Hepatocyte (in vitro differentiated cells): ENCODE measurements around the gene DHX9. TPM values are rescaled to one million over a fixed set of nuclear protein-coding genes. Genes with fewer than 3 reads are reported as not detected.

Experiments used
- DNase-seq: peaks from one replicate; pipeline ENCODE4 v3.0.0-alpha.2; 2016; ENCODE audit warnings: low spot score
- H2AFZ ChIP-seq: fragments of 200-600 bp; sonication (generic); 2 replicates; pipeline ENCODE4 v1.6.0; 2016; ENCODE audit warnings: antibody characterized with exemption, mild to moderate bottlenecking
- H3K27ac ChIP-seq: fragments of 200-600 bp; sonication (generic); 2 replicates; pipeline ENCODE4 v1.5.1; 2016; ENCODE audit warnings: mild to moderate bottlenecking
- H3K27me3 ChIP-seq: fragments of 200-600 bp; sonication (generic); 2 replicates; pipeline ENCODE4 v1.6.1; 2016
- H3K36me3 ChIP-seq: fragments of 200-600 bp; sonication (generic); replicated peaks from 2 replicates; pipeline ENCODE4 v1.5.1; 2016; ENCODE audit warnings: low read depth; ENCODE audit not compliant: insufficient read depth
- H3K4me1 ChIP-seq: fragments of 200-600 bp; sonication (generic); 2 replicates; pipeline ENCODE4 v1.5.1; 2016; ENCODE audit warnings: mild to moderate bottlenecking, moderate library complexity; ENCODE audit not compliant: insufficient read depth
- H3K4me2 ChIP-seq: fragments of 200-600 bp; sonication (generic); 2 replicates; pipeline ENCODE4 v1.6.0; 2016
- H3K4me3 ChIP-seq: fragments of 200-600 bp; sonication (generic); 2 replicates; pipeline ENCODE4 v1.5.1; 2016; ENCODE audit warnings: mild to moderate bottlenecking
- H3K79me2 ChIP-seq: fragments of 200-600 bp; sonication (generic); 2 replicates; pipeline ENCODE4 v1.6.0; 2017; ENCODE audit warnings: mild to moderate bottlenecking
- H3K9me2 ChIP-seq: fragments of 200-600 bp; sonication (generic); replicated peaks from 2 replicates; pipeline ENCODE4 v1.6.0; 2017; ENCODE audit warnings: mild to moderate bottlenecking; ENCODE audit not compliant: insufficient read depth
- H3K9me3 ChIP-seq: fragments of 200-600 bp; sonication (generic); 2 replicates; pipeline ENCODE4 v1.5.1; 2016; ENCODE audit warnings: low read depth, mild to moderate bottlenecking
- H4K20me1 ChIP-seq: fragments of 200-600 bp; sonication (generic); 2 replicates; pipeline ENCODE4 v1.6.0; 2016; ENCODE audit warnings: mild to moderate bottlenecking; ENCODE audit not compliant: insufficient read depth, poor library complexity, severe bottlenecking
- EZH2 ChIP-seq: fragments of 200-600 bp; sonication (generic); IDR thresholded peaks from 2 replicates; pipeline ENCODE4 v1.6.1; 2016; ENCODE audit warnings: antibody characterized with exemption, mild to moderate bottlenecking, borderline replicate concordance
- EZH2phosphoT487 ChIP-seq: fragments of 200-600 bp; sonication (generic); IDR thresholded peaks from one replicate; pipeline ENCODE4 v1.6.1; 2018; ENCODE audit warnings: antibody characterized with exemption, mild to moderate bottlenecking, low read depth, moderate library complexity; ENCODE audit not compliant: unreplicated experiment, severe bottlenecking
- WGBS: methylation state at CpG from one replicate; pipeline ENCODE4 v1.1.6; 2016; ENCODE audit warnings: low lambda C conversion rate; ENCODE audit errors: missing lambda C conversion rate; 5-methylcytosine and 5-hydroxymethylcytosine counted together
- polyA plus RNA-seq: library from polyadenylated mRNA; unstranded; fragments of >200 nt; fragmentation: Nextera tagmentation; extraction: Ambion mirVana; gene quantifications from 2 replicates; pipeline ENCODE4 v1.2.1, GENCODE V29; 2016
- total RNA-seq: library from RNA; depleted of rRNA; stranded (reverse); fragments of >200 nt; gene quantifications from 2 replicates; pipeline ENCODE4 v1.2.3, GENCODE V29; 2014
- TF ChIP-seq, protein P1 (sequence below): fragments of 200-600 bp; sonication (generic); IDR thresholded peaks from 2 replicates; pipeline ENCODE4 v1.5.1; 2016; ENCODE audit warnings: antibody characterized with exemption, mild to moderate bottlenecking; ENCODE audit not compliant: poor library complexity

DHX9 gene
- total and polyA plus RNA-seq, 2 experiments from 2014 or later = 70.7 to 114 TPM

DNA sequence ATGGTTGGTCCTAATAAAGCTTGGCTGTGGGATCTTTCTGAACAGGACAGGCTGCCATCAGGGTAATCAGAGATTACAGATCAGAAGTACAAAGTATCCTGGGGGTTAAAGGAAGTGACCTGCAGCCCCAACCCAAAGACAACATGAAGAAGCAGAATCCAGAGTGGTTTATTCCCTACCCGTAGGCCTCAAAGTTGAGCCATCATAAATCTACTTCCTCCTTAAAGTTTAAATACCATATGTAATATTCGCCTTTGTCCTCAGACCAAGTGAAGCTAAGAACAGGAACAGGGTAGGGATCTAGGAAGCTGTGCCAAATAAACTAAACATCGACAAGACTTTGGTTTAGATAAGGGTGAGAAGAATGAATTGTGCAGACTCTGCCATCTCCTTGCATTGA is 15.9 kb upstream of the DHX9 start:
- Histone ChIP-seq H3K79me2 (no peaks in the 10 kb centered on the region), H4K20me1 (no peaks in the 10 kb centered on the region), H3K36me3 (no peaks in the 10 kb centered on the region), H3K9me3 (no peaks in the 10 kb centered on the region), H3K9me2 (no peaks in the 10 kb centered on the region), H3K4me1 (no peaks in the 10 kb centered on the region), H3K27me3 (no peaks in the 10 kb centered on the region), H3K27ac (no peak overlapping the region), H3K4me2 (no peak overlapping the region), H2AFZ (no peak overlapping the region), H3K4me3 (no peak overlapping the region)
- TF ChIP-seq, protein P1, sequence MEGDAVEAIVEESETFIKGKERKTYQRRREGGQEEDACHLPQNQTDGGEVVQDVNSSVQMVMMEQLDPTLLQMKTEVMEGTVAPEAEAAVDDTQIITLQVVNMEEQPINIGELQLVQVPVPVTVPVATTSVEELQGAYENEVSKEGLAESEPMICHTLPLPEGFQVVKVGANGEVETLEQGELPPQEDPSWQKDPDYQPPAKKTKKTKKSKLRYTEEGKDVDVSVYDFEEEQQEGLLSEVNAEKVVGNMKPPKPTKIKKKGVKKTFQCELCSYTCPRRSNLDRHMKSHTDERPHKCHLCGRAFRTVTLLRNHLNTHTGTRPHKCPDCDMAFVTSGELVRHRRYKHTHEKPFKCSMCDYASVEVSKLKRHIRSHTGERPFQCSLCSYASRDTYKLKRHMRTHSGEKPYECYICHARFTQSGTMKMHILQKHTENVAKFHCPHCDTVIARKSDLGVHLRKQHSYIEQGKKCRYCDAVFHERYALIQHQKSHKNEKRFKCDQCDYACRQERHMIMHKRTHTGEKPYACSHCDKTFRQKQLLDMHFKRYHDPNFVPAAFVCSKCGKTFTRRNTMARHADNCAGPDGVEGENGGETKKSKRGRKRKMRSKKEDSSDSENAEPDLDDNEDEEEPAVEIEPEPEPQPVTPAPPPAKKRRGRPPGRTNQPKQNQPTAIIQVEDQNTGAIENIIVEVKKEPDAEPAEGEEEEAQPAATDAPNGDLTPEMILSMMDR = no peak
- TF ChIP-seq EZH2 (no peak), EZH2phosphoT487 (no peak)
- DNase-seq = no peak
- 92% methylated on average over 3 of the region's 3 CpGs for WGBS

DNA sequence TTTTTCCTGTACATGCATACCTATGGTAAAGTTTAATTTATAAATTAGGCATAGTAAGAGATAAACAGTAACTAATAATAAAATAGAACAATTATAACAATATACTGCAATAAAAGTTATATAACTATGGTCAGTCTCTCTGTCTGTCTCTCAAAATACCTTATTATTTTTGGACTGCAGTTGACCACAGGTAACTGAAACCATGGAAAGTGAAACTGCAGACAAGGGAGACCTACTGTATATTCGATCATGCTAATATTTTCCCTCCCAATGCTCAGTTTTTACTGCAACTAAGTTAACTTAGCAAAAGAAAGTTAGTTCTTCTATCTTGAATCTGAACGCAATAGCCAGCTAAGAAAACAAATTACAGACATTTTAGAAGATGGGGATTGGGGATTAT is 12.3 kb upstream of the DHX9 start:
- no peaks in the 10 kb centered on the region for H3K9me2 ChIP-seq

DNA sequence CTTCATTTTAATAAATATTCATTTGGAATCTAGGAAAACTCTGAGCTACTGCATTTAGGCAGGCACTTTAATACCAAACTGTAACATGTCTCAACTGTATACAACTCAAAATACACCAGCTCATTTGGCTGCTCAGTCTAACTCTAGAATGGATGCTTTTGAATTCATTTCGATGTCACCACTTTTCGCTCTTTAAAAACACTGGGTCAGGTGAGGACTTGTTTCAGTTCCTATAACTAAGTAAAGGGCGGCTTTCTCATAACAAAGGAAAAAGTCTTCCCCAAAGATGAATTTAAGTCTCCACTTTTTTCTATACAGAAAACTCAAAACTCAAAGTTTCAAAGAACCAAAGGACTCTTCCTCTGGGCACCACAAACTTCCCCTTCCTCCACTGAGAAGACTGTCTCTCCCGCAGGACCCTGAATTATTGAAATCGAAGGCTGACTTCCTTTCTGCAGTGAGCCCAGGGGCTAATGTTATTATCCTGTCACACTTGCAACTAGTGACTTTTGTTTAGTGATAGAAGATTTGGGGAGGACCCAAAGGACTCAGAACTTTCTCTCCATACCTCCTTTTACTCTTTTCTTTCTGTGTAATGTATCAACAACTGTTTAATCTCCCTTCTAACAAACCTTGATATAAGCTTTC is 9.7 kb upstream of the DHX9 start:
- H3K4me2 ChIP-seq = no peak overlapping the region

More for the DNA sequence above, 12.3 kb upstream of the DHX9 start:
- no peaks in the 10 kb centered on the region for H3K4me1 ChIP-seq
- H2AFZ ChIP-seq = no peak overlapping the region
- H3K36me3 ChIP-seq = no peaks in the 10 kb centered on the region
- no peaks in the 10 kb centered on the region for H3K27me3 ChIP-seq
- TF ChIP-seq, protein P1 = no peak
- TF ChIP-seq EZH2phosphoT487 = no peak
- no peak for TF ChIP-seq EZH2
- no peak overlapping the region for H3K4me3 ChIP-seq
- H3K27ac ChIP-seq = no peak overlapping the region
- no peaks in the 10 kb centered on the region for H3K79me2 ChIP-seq
- DNase-seq = no peak
- 89% methylated on average over 2 of the region's 2 CpGs for WGBS
- H3K4me2 ChIP-seq = no peak overlapping the region
- no peaks in the 10 kb centered on the region for H4K20me1 ChIP-seq
- H3K9me3 ChIP-seq = no peaks in the 10 kb centered on the region

More for the DNA sequence above, 9.7 kb upstream of the DHX9 start:
- DNase-seq = no peak
- no peak overlapping the region for H3K4me3 ChIP-seq
- no peaks in the 10 kb centered on the region for H3K79me2 ChIP-seq
- WGBS = 82% methylated on average over 5 of the region's 5 CpGs
- TF ChIP-seq, protein P1 = no peak
- TF ChIP-seq EZH2 (no peak), EZH2phosphoT487 (no peak)
- H3K36me3 ChIP-seq = no peaks in the 10 kb centered on the region
- H3K27ac ChIP-seq = no peak overlapping the region
- no peaks in the 10 kb centered on the region for H3K9me2 ChIP-seq
- no peaks in the 10 kb centered on the region for H3K9me3 ChIP-seq
- H3K4me1 ChIP-seq = no peaks in the 10 kb centered on the region
- H2AFZ ChIP-seq = no peak overlapping the region
- H3K27me3 ChIP-seq = no peaks in the 10 kb centered on the region
- H4K20me1 ChIP-seq = no peaks in the 10 kb centered on the region
